Epidermal melanocyte (primary cell): ENCODE results near the gene AHR.
A peak's percentile ranks its signal among the peaks of the same experiment; 100 is the strongest.

Source experiments
- DNase-seq: peaks from one replicate; pipeline ENCODE4 v3.0.0; 2011; ENCODE audit warnings: low spot score; ENCODE audit not compliant: insufficient read length

AHR gene

DNA sequence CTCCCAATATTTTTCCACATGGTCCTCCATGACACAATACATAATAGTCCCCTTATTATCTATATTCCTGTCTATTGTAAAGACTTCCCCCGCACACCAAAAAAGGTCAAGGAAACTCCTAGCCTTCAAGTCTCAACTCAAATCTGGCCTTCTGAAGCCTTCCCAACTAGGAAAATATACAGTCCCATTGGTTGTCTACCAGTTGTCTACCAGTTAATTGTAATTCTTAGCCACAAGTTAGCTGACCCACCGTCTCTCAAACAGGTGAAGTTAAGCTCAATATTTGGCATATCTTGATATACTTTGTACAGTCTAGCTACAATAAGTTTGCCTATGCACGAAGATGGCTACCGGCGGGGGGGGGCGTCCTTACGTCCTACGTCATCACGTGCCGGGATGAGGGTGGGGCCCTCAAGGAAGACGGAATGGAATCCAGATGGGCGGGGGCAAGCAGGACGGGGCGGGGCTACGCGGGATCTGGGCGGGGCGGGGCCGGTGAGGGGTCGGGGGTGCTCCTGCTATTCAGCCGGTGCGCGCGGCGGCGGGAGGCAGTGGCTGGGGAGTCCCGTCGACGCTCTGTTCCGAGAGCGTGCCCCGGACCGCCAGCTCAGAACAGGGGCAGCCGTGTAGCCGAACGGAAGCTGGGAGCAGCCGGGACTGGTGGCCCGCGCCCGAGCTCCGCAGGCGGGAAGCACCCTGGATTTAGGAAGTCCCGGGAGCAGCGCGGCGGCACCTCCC lies at the start of gene AHR:
Gene AHR (plus strand): TSS at position 551 of the 738 bp plus-strand sequence. CDS start 613 bp downstream, outside the sequence.
- DNase-seq = peak; percentile 71

GRCh38 chr7:17253885-17254284 lies 44.6 kb upstream of the AHR start:
- DNase-seq = no peak

DNA sequence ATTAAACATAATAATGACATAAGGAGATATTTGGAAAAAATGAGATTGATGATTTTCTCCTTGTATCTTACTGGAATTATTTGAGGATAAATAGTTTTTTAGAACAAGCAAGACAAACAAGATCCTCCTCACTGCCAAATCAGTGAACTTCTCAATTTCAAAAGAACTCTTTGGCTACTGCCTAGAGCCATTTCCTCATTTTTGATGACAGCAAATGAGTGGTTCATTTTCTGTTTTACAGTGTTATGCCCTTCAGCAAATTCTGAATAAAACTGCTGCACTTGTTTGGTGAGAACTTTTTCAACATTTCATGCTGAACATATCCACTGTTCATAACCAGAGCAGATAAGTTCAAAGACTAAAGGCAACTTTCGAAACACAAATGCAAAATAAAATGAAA lies 42.5 kb upstream of the AHR start:
- DNase-seq = no peak

GRCh38 chr7:17256375-17256774 lies 42.1 kb upstream of the AHR start:
- no peak for DNase-seq

GRCh38 chr7:17266565-17266964 lies 31.9 kb upstream of the AHR start:
- no peak for DNase-seq

- no peak for DNase-seq
Measured at GRCh38 chr7:17269341-17270221, 28.9 kb upstream of the AHR start.

GRCh38 chr7:17274551-17275245 lies 23.8 kb upstream of the AHR start:
- DNase-seq = peak; percentile 44

GRCh38 chr7:17275749-17276671 lies 22.4 kb upstream of the AHR start:
- DNase-seq = peak; percentile 45

- DNase-seq = no peak
Measured at GRCh38 chr7:17279061-17279460, 19.4 kb upstream of the AHR start.

- DNase-seq = no peak
Measured at GRCh38 chr7:17289074-17289645, 9.3 kb upstream of the AHR start.

- no peak for DNase-seq
Measured at GRCh38 chr7:17292843-17293242, 5.6 kb upstream of the AHR start.

- DNase-seq = no peak
Measured at GRCh38 chr7:17293481-17293880, 5.0 kb upstream of the AHR start.

GRCh38 chr7:17297243-17297642 lies 1.2 kb upstream of the AHR start:
- no peak for DNase-seq

DNA sequence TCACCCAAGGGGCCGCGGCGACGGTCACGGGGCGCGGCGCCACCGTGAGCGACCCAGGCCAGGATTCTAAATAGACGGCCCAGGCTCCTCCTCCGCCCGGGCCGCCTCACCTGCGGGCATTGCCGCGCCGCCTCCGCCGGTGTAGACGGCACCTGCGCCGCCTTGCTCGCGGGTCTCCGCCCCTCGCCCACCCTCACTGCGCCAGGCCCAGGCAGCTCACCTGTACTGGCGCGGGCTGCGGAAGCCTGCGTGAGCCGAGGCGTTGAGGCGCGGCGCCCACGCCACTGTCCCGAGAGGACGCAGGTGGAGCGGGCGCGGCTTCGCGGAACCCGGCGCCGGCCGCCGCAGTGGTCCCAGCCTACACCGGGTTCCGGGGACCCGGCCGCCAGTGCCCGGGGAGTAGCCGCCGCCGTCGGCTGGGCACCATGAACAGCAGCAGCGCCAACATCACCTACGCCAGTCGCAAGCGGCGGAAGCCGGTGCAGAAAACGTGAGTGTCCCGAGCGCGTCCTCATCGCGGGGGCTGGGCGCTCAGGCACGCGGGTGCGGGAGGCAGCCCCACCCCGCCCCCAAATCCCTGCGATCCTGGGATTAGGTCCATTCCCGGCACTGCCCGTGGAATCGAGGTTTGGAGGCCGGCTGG lies 509 bp downstream of the AHR start:
- no peak for DNase-seq

DNA sequence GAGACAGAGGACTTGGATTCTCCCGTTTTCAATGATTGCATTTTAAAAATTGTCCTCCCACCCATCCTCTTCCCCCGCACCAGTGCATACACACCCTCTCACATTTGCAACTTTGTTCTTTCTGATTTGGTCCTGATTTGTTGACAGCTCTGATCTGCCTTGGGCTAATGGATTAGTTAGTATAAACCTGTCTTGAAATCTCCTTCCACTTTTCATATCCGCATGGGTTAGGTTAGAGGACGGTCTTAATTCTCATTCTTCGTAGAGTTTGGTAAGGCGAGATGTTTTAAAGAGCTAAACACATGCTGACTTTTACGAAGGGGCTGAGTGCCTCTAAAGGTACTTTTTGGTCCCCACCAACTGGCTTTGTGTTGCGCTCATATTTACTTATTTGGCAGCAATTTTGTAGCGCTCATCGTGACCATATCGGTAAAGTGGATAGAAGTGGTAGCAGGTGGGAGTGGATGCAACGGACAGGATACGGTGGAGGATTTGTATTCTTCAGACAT lies 1.1 kb downstream of the AHR start:
- no peak for DNase-seq

DNA sequence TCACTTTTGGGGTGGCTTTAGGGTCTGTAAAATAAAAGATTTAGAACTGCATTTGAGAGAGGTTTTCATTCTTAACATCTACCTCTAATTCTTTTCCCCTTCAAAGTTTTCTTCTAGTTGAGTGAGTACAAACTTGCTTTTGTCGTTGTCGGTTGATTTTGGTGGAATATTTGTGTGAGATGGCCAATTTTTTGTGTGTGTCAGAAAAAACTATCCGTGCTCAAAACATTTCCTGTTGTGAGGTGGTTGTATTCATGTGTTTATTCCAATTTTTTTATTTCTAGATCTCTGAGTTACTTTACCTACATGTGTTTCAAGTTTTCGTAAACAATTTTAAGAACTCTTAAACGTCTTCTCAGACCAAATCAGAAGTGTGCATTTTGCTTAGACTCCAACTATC lies 1.6 kb downstream of the AHR start:
- DNase-seq = no peak

GRCh38 chr7:17300437-17300836 lies 2.0 kb downstream of the AHR start:
- no peak for DNase-seq

DNA sequence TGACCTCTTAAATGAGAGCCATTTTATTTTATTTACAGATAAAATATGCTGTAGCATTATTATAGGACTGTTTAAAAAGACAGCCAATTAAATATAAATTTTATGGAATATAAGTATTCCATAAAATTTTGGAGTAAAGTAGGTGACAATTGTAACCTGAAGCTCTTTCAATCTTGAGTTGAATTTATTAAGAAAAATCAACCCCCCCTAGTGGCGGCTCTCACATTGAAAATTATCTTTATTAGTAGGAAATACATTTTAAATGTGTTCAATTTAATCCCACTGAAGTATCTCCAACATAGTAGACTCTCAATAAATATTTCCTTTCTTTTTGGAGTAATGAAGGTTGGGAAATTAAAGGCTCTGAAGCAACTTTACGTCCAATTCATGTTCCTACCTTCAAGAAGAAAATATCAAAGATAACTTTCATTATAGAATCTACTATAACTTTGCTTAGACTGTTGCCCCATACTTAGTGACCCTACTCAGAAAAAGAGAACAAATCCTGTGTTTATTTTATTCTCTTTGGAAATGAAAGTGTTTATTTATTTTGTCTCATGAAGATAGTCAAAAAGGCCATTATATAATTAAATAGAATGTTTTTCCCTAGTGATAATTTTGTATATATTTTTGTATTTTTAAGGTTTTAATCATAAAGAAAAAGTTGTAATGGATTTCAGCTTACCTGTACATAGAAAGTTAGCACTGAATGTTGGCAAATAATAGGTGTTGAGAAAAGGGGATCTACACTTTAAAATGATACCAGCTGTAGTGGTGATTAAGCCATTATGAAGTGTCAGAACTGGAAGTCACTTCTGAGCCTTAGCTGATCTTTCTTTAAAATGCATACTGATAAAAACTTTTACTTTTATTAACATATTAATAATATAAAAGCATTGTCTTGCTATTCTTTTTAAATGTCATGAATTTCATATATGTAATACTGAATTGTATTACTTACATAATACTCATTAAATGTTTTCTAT lies 3.3 kb downstream of the AHR start:
- DNase-seq = no peak
